Cardiac muscle cell (in vitro differentiated cells and primary cell): ENCODE measurements around the gene TAF1A. TPM values are rescaled to one million over a fixed set of nuclear protein-coding genes. Genes with fewer than 3 reads are reported as not detected.

Experiments used
- DNase-seq, 2 donors: peaks; one replicate each; pipeline versions ENCODE4 v3.0.0 to v3.0.0-alpha.2; 2010 to 2017; ENCODE audit warnings: low read depth in 1 of 2, low spot score in 1 of 2
- H3K27ac ChIP-seq: fragments of 200-600 bp; sonication (generic); 2 replicates; pipeline ENCODE4 v1.5.1; 2016
- H3K27me3 ChIP-seq: fragments of 200-600 bp; sonication (generic); 2 replicates; pipeline ENCODE4 v1.6.0; 2016; ENCODE audit warnings: control low read depth
- H3K36me3 ChIP-seq: fragments of 200-600 bp; sonication (generic); 2 replicates; pipeline ENCODE4 v1.5.1; 2016; ENCODE audit warnings: control low read depth
- H3K4me1 ChIP-seq: fragments of 200-600 bp; sonication (generic); 2 replicates; pipeline ENCODE4 v1.8.1; 2017; ENCODE audit warnings: low read depth, mild to moderate bottlenecking, mixed run types
- H3K4me3 ChIP-seq: fragments of 200-600 bp; sonication (generic); 2 replicates; pipeline ENCODE4 v1.5.1; 2016; ENCODE audit warnings: mild to moderate bottlenecking
- H3K9me3 ChIP-seq: fragments of 200-600 bp; sonication (generic); 2 replicates; pipeline ENCODE4 v1.5.1; 2017; ENCODE audit warnings: low read depth, mild to moderate bottlenecking, control low read depth
- polyA plus RNA-seq: library from polyadenylated mRNA; unstranded; fragments of >200 nt; fragmentation: Nextera tagmentation; extraction: Ambion mirVana; gene quantifications from 2 replicates; pipeline ENCODE4 v1.2.1, GENCODE V29; 2016
- total RNA-seq: library from RNA; depleted of rRNA; stranded (reverse); fragments of >200 nt; gene quantifications from 2 replicates; pipeline ENCODE4 v1.2.3, GENCODE V29; 2016
- TF ChIP-seq, protein P1 (sequence below): IDR thresholded peaks from 2 replicates; pipeline ENCODE4 v1.5.1; 2012; ENCODE audit warnings: low read depth, mild to moderate bottlenecking, low read length

TAF1A gene
- total and polyA plus RNA-seq, 2 experiments from 2014 or later: 3.9 to 5.0 TPM

DNA sequence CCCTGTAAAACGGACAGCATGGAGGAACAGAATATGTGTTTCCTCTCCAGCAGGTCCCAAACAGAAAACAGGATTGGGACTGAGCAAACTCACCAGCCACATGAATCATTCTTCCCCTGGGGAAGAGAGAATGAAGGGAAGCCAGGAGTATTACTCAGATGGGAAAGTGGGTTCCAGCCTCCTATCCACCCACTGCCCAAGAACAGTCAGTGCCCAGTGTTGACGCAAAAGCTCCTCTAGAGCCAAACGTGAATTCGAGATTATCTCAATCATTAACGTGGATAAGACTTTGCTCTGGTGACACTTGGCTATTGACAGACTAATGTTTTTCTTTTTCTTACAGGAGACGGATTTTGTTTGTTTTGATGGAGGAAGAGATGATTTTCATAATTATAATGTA lies 37.5 kb upstream of the TAF1A start:
- H3K36me3 ChIP-seq: peaks cover 56% of the 10 kb centered on the region
- H3K4me3 ChIP-seq: no peak overlapping the region
- no peaks in the 10 kb centered on the region for H3K4me1 ChIP-seq
- no peaks in the 10 kb centered on the region for H3K27me3 ChIP-seq
- TF ChIP-seq, protein P1, sequence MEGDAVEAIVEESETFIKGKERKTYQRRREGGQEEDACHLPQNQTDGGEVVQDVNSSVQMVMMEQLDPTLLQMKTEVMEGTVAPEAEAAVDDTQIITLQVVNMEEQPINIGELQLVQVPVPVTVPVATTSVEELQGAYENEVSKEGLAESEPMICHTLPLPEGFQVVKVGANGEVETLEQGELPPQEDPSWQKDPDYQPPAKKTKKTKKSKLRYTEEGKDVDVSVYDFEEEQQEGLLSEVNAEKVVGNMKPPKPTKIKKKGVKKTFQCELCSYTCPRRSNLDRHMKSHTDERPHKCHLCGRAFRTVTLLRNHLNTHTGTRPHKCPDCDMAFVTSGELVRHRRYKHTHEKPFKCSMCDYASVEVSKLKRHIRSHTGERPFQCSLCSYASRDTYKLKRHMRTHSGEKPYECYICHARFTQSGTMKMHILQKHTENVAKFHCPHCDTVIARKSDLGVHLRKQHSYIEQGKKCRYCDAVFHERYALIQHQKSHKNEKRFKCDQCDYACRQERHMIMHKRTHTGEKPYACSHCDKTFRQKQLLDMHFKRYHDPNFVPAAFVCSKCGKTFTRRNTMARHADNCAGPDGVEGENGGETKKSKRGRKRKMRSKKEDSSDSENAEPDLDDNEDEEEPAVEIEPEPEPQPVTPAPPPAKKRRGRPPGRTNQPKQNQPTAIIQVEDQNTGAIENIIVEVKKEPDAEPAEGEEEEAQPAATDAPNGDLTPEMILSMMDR: no peak
- DNase-seq: peak in 1 of 2 donors; percentile 81
- no peaks in the 10 kb centered on the region for H3K9me3 ChIP-seq
- no peak overlapping the region for H3K27ac ChIP-seq

DNA sequence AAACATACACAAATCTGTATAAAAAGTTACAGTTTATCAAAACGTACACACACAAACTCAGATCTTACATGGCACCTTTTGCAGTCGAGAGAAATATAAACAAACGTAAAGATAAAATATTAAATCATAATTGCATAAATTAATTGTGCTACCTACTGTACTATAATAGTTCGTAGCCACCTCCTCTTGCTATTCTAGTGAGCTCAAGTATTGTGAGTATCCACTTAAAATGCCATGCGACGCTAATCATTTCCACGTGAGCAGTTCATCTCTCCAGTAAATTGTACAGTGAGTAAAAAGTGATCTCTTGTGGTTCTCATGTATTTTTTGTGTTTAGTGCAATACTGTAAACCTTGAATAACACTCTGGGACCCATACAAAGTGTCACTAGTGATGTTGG lies 34.5 kb upstream of the TAF1A start:
- Histone ChIP-seq H3K36me3 (peaks cover 44% of the 10 kb centered on the region), H3K4me1 (peaks cover 3% of the 10 kb centered on the region)
- TF ChIP-seq, protein P1: no peak

DNA sequence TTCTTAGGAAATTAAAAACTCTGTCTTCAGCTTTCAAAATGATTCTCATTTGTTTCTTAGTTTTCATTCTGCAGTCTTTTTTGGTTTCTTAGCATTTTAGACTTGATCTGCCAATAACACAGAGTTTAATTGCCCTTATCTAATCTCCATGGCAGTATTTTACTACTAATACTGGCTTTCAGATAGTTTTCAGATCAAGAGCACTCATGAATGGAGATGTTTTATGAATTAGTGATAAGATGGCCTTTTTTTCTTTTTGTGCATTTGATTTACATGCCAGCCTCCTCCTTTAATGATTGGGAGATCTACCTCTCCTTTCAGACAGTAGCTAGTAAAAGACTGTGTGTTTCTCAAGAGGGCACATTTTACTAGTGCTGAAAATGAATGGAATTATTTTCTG lies 33.7 kb upstream of the TAF1A start:
- H3K36me3 ChIP-seq: peaks cover 41% of the 10 kb centered on the region
- H3K27ac ChIP-seq: no peak overlapping the region
- H3K4me1 ChIP-seq: peaks cover 3% of the 10 kb centered on the region
- H3K9me3 ChIP-seq: no peaks in the 10 kb centered on the region
- DNase-seq: no peak
- no peak overlapping the region for H3K4me3 ChIP-seq
- TF ChIP-seq, protein P1: no peak
- H3K27me3 ChIP-seq: no peaks in the 10 kb centered on the region

More for the DNA sequence above, 34.5 kb upstream of the TAF1A start:
- no peaks in the 10 kb centered on the region for H3K9me3 ChIP-seq
- no peak overlapping the region for H3K4me3 ChIP-seq
- H3K27me3 ChIP-seq: no peaks in the 10 kb centered on the region
- no peak overlapping the region for H3K27ac ChIP-seq
- DNase-seq: no peak

DNA sequence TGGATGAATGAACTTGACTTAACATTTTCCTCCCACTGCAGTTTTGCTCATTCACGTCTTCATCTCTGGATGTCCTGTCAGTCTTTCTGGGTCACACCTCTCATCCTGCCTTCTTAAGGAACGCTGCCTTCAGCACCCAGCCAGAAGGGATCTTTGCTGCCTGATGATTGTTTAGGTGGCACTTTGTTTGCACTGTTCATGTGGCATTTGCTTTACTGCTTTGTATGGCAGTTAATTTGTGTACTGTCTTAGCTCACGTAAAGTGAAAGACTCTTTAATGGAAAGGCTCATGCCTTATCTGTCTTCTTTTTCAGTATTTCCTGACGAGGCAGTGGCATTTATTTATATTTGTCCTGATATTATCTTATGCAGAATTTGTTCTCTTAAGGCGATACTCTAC lies 33.0 kb upstream of the TAF1A start:
- H3K4me1 ChIP-seq: peaks cover 3% of the 10 kb centered on the region
- H3K4me3 ChIP-seq: no peak overlapping the region
- TF ChIP-seq, protein P1: no peak
- no peak overlapping the region for H3K27ac ChIP-seq
- peaks cover 39% of the 10 kb centered on the region for H3K36me3 ChIP-seq
- H3K27me3 ChIP-seq: no peaks in the 10 kb centered on the region
- no peaks in the 10 kb centered on the region for H3K9me3 ChIP-seq
- no peak for DNase-seq

DNA sequence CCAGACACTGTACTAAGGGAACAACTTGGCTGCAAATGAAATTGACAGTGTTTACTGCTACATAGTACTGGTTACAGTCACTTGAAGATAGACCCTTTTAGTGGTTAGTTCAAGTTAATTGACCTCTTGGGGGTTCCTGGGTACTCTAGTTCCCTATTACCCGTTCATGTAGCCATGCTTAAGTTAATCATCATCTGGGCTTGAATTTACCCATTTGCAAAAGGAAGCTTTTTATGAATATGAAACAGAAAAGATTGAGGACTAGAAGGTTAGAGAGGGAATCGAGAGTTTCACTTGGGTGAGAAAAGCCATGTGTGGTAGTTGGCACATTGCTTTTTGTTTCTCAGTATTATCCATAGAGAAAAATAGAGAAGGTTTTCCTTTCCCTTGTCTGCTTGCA lies 30.8 kb upstream of the TAF1A start:
- Histone ChIP-seq H3K27me3 (no peaks in the 10 kb centered on the region), H3K27ac (no peak overlapping the region), H3K36me3 (peaks cover 27% of the 10 kb centered on the region), H3K4me3 (no peak overlapping the region), H3K4me1 (peaks cover 3% of the 10 kb centered on the region), H3K9me3 (no peaks in the 10 kb centered on the region)
- no peak for DNase-seq
- TF ChIP-seq, protein P1: no peak
